HG03469 (cell line): Measurements from ENCODE around the gene WNT1.

Experiments used
- ATAC-seq: cut with Tn5 transposase; IDR thresholded peaks from one replicate; pipeline ENCODE4 v1.9.1; 2021; ENCODE audit warnings: mild to moderate bottlenecking, moderate library complexity, moderate number of reproducible peaks; ENCODE audit not compliant: unreplicated experiment

The WNT1 gene

GRCh38 chr12:48979602-48980388 lies 1.7 kb downstream of the WNT1 start:
- no peak for ATAC-seq

GRCh38 chr12:48980389-48980952 lies 2.3 kb downstream of the WNT1 start:
- no peak for ATAC-seq

- no peak for ATAC-seq
Measured at GRCh38 chr12:48980953-48981756, 3.0 kb downstream of the WNT1 start.

GRCh38 chr12:48981757-48982157 lies 3.6 kb downstream of the WNT1 start:
- ATAC-seq: no peak

- no peak for ATAC-seq
Measured at GRCh38 chr12:48982397-48983080, 4.4 kb downstream of the WNT1 start.

- ATAC-seq: no peak
Measured at GRCh38 chr12:48985475-48985897, 7.4 kb downstream of the WNT1 start.

GRCh38 chr12:48985901-48986300 lies 7.8 kb downstream of the WNT1 start:
- no peak for ATAC-seq

GRCh38 chr12:48986720-48987291 lies 8.7 kb downstream of the WNT1 start:
- ATAC-seq: no peak

- no peak for ATAC-seq
Measured at GRCh38 chr12:48988030-48988649, 10.0 kb downstream of the WNT1 start.

- ATAC-seq: no peak
Measured at GRCh38 chr12:48990552-48990951, 12.4 kb downstream of the WNT1 start.

GRCh38 chr12:48991247-48992050 lies 13.3 kb downstream of the WNT1 start:
- ATAC-seq: no peak

GRCh38 chr12:48993787-48994186 lies 15.7 kb downstream of the WNT1 start:
- no peak for ATAC-seq

- no peak for ATAC-seq
Measured at GRCh38 chr12:48994224-48995085, 16.3 kb downstream of the WNT1 start.

GRCh38 chr12:48995086-48995879 lies 17.2 kb downstream of the WNT1 start:
- ATAC-seq: no peak

GRCh38 chr12:48996794-48997718 lies 18.9 kb downstream of the WNT1 start:
- ATAC-seq: no peak

- no peak for ATAC-seq
Measured at GRCh38 chr12:48997719-48998496, 19.8 kb downstream of the WNT1 start.
